Measurements from ENCODE around the gene CYP3A5.

Gene CYP3A5

GRCh38 chr7:99699946-99700345 is 20.1 kb upstream of the CYP3A5 start:
- no peak for TF ChIP-seq EP300 (IDR thresholded peaks at IDR 0.05; ENCODE audit: borderline replicate concordance)
- TF ChIP-seq RAD21 (IDR thresholded peaks at IDR 0.05; ENCODE audit: low read depth): no peak
- no peak for TF ChIP-seq CREB1 (IDR thresholded peaks at IDR 0.05; ENCODE audit: low read depth)
- no peak for TF ChIP-seq FOXM1 (IDR thresholded peaks at IDR 0.05; ENCODE audit: borderline replicate concordance, low read depth)
- TF ChIP-seq TAF1 (IDR thresholded peaks at IDR 0.05; ENCODE audit: low read depth): no peak
- TF ChIP-seq MAX (IDR thresholded peaks at IDR 0.05): no peak
- TF ChIP-seq YY1 (IDR thresholded peaks at IDR 0.05; ENCODE audit: low read depth): no peak
- TF ChIP-seq EGR1 (IDR thresholded peaks at IDR 0.05): no peak
- TF ChIP-seq TEAD4 (IDR thresholded peaks at IDR 0.05): no peak
- TF ChIP-seq ZBTB7A (IDR thresholded peaks at IDR 0.05; ENCODE audit: low read depth): no peak
- no peak for TF ChIP-seq USF1 (IDR thresholded peaks at IDR 0.05)
- TF ChIP-seq REST (IDR thresholded peaks at IDR 0.05; ENCODE audit: low read depth): no peak
- no peak for TF ChIP-seq NFIC (IDR thresholded peaks at IDR 0.05)
- TF ChIP-seq CEBPB (IDR thresholded peaks at IDR 0.05): no peak
- TF ChIP-seq TCF12 (IDR thresholded peaks at IDR 0.05; ENCODE audit: low read depth): no peak

- TF ChIP-seq CREB1 (IDR thresholded peaks at IDR 0.05; ENCODE audit: low read depth) (no peak), NFIC (IDR thresholded peaks at IDR 0.05) (no peak), TEAD4 (IDR thresholded peaks at IDR 0.05) (no peak), ZBTB7A (IDR thresholded peaks at IDR 0.05; ENCODE audit: low read depth) (no peak), TCF12 (IDR thresholded peaks at IDR 0.05; ENCODE audit: low read depth) (no peak), RAD21 (IDR thresholded peaks at IDR 0.05; ENCODE audit: low read depth) (no peak), CEBPB (IDR thresholded peaks at IDR 0.05) (no peak), REST (IDR thresholded peaks at IDR 0.05; ENCODE audit: low read depth) (no peak), EP300 (IDR thresholded peaks at IDR 0.05; ENCODE audit: borderline replicate concordance) (no peak), EGR1 (IDR thresholded peaks at IDR 0.05) (no peak), FOXM1 (IDR thresholded peaks at IDR 0.05; ENCODE audit: borderline replicate concordance, low read depth) (no peak), USF1 (IDR thresholded peaks at IDR 0.05) (no peak), TAF1 (IDR thresholded peaks at IDR 0.05; ENCODE audit: low read depth) (no peak), YY1 (IDR thresholded peaks at IDR 0.05; ENCODE audit: low read depth) (no peak), MAX (IDR thresholded peaks at IDR 0.05) (no peak)
These were observed 15.1 kb upstream of the CYP3A5 start for GRCh38 chr7:99694912-99695304.

GRCh38 chr7:99694201-99694911 is 14.6 kb upstream of the CYP3A5 start:
- no peak for TF ChIP-seq CEBPB (IDR thresholded peaks at IDR 0.05)
- TF ChIP-seq REST (IDR thresholded peaks at IDR 0.05; ENCODE audit: low read depth): no peak
- TF ChIP-seq TAF1 (IDR thresholded peaks at IDR 0.05; ENCODE audit: low read depth): no peak
- TF ChIP-seq EGR1 (IDR thresholded peaks at IDR 0.05): no peak
- TF ChIP-seq MAX (IDR thresholded peaks at IDR 0.05): no peak
- TF ChIP-seq TCF12 (IDR thresholded peaks at IDR 0.05; ENCODE audit: low read depth): no peak
- TF ChIP-seq YY1 (IDR thresholded peaks at IDR 0.05; ENCODE audit: low read depth): no peak

Data from Ishikawa (cell line).